ENCODE results near the gene IFNA10.
"Not testable (repeated sequence)": the region's sequence is repeated elsewhere in the genome, so short reads cannot be mapped to it uniquely, and the experiment has no call there.

IFNA10 gene

DNA sequence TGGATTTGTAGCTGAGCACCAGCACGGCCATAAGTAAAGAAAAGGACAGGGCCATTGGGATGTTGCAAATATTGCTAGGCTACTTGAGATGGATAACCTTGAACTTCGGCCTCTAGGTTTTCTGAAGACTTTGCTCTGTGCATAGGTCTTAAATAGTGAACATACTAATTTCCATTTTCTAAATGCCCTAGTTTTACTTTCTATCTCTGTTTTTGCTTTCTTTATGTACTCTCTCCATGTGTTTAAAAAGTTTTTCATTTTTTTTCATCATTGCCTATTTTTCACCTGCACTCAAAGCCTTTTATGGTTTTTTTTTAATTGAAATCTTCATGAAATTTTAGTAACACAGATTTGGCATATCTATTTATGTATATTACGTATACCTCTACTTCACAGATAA is at the start of gene IFNA10:
Gene IFNA10 (minus strand): TSS at position 101 of the 400 bp plus-strand sequence. CDS start 46 bp downstream, at position 55.
- DNase-seq, result not testable (repeated sequence)

DNA sequence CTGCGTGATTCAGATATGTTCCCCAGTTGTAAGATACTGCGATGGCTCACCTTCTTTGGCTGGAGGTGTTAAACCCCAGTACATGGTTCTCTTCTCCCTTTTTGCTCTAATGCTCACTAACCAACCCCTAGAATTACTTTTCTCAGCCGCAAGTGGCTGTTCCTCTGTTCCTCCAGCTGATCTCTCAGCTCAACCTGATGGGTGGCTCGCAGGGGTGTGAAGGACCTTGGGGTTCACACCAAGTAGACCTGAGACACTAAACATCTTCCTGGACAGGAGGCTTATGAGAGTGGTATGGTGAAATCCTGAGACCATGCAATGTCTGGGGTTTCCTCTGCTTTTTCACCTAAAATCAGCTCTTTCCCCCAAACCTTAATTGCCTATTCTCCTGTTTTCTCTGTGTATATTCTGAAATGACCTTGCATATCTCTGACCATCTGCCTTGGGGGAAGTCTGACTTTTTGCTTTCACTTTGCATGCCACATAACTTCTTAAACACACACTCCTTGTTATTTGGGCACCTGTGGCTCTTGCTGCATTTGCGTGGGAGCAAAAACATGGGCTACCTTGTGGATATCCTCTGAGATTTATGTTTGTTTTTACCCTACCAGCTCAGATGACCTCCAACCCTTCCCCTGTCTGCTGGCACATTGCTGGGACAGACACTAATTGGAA is 48.7 kb upstream of the IFNA10 start:
- DNase-seq, result no peak

DNA sequence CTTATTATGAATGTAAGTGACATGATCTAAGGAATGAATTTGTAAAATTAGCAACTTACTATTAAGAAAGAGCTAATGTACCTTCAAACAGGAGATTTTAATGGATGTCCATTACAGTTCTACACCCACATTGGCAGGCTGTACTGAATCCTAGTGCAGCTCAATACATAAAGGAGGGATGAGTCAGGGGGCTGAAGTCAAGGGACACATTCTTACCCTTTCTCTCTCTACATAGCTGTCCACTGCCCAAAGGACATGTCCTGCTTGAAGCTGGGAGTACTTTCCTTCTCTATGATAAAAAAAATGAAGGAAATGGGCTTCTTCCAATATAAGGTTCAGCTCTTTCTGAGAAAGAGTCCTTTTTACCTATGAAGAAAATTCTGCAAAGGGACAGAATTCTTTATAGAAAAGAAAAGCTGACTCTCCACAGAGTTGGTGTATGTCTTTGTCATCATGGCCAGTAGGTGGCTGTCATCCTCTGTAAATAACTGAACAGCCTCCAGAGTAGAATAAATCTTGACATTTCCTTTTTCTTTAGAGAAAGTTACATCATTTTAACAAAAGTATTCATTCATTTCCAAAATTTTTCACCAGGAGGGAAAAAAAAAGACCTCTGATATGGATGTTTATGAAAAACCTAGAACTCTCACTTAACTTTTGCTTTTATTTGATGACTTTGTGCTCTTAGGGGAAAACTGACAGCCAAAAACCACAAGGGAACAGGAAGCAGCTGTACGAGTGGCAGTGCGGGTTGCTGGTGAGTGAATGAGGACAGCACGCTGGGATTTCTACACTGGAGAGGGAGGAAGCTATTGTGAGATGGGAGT is 46.0 kb upstream of the IFNA10 start:
- DNase-seq, result peak; percentile 52

DNA sequence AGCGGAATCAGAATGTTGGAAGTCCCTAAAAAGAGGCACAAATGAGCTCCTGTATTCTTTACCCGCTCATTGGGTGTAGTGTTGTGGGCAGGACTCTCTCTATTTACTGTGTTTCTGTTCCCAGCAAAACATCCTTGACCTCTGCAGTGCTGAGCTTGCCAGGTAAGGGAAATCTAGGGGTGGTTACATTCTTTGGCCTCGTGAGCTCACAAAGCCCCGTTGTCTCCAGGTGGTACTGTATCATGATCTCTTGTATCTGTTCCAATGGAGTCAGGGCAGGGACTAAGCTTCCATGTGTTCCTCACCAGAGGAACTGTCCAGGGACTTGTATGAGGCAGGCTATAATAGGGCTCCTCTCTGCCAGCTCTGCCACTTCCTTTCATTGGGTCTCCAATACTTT is 44.7 kb upstream of the IFNA10 start:
- no peak for DNase-seq

DNA sequence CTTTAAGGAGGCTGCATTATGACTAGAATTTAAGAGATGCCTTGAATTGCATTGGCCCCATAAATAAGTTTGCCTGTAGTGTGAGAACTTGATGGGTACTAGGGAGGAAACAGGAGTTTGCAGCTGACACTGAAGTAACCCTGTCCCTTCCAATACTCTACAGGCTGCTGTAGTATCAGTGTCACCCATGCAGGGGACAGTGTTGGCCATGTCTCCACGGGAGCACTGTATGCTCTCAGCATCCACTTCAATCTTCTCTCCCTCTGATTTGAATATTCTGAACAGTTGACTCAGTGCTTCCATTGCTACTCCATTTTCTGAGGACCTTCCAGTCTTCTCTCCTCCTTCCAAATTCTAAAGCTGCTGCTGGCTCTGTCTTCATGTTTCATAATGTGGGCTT is 44.2 kb upstream of the IFNA10 start:
- DNase-seq, result no peak

DNA sequence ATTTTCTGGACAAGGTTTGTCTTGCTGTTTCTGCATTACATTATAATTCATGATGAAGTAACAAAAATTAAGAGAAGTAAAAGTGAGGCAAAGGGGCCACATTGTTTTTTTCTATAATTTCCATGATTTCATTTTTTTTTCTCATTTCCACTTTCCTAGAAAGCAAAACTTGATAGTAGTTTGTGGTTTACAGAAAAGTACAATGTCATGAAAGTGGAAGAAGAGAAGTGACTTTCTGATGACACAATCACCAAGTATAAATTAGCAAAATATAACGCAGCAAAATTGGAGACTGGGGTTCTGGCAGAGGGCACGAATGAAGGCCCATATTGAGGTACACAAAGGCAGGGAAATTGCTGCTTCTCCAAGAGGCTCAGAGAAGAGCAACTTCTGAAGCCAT is 37.9 kb upstream of the IFNA10 start:
- no peak for DNase-seq

DNA sequence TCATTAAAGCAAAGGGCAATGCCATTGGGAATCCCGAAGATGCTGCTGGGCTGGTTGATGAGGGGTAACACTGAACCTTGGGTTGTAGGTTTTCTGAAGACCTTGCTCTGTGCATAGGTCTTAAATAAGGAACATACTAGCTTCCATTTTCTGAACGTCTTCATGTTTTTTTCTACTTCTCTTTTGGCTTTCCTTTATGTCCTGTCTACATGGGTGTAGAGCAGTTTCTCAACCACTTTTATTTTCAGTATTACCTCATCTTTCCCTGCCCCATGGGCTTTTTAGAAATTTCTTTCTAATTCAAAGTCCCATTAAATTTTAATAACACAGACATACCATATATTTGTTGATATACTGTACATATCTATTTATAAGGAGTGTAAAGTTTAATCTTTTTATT is 33.0 kb upstream of the IFNA10 start, which contains the start of gene IFNA14:
Gene IFNA14 (minus strand): TSS at position 95 of the 400 bp plus-strand sequence. CDS start 70 bp downstream, at position 25.
- no peak for DNase-seq

DNA sequence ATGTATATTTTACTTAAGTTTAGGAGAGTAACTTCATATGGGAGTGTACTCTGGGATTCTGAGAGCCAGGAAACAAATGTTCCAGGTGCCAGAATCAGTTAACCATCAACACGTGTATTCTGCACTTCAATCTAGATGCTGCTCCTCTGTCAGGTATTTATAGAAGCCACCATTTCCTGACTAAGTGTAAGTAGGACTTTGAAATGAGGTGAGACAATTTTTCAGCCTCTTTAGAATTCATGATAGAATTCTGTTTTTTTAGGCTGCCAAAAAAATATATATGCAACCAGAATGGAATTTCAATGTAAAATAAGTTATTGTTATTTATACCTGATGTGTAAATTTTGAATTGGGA is 29.4 kb upstream of the IFNA10 start:
- not testable (repeated sequence) for DNase-seq

DNA sequence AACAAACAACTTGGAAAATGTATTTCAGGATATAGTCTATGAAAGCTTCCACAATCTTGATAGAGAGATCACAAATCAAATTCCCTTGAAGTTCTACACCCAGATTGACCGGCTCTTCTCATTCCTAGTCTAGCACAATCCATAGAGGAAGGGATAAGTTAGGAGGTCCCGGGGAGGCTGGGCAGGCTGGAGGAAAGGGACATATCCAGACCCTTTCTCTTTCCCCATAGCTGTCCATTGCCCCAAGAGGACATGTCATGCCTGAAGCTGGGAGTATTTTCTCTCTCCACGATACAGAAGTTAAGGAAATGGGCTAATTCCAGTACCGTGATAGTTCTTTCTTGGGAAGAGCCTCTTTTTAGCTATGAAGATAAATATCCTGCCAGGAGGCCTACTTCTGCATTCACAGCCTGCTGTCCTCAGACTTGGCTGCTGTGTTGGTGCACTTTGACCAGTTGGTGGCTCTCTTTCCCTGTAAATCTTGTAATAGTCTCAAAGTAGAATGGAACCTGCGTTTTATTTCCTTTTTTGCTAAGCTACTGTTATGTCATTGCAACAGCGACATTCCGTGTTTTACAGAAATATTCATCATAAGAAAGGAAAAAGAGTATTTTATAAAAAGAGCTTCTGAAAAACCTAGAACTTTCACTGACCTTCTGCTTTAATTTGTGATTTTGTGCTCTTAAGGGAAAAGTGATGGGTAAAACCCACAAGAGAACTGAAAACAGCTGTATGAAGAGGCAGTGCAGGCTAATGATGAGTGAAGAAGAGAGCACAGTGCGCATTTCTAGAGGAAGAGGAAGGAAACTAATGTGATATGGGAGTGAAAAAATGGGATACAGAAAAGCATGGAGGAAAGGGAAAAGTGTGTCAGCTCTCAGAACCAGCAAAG is 28.8 kb upstream of the IFNA10 start:
- peak; percentile 38 for DNase-seq

DNA sequence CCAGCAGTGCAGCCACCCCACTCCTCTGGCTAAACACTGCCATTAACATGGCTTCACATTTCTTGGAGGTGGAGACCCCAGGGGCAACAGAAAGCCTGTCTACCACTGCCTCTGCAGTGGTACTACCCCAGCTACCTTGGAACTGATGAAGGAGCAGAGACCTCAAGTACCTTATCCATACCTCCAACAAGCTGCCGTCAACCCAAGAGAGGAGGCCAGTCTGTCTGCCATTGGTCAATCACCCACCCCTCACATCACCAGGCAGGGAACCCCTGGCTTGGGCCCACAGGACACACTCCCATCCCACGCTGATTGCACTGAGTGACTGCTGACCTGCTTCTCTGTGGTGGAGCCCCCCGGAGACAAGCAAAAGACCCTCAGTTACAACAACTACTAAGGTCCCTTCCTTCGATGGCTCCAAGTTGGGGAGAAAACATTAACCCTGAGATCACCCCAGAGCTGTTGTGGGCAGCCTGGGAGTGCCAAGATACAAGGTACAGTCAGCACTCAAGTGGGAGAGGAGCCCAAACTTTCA is 27.3 kb upstream of the IFNA10 start:
- DNase-seq, result no peak

DNA sequence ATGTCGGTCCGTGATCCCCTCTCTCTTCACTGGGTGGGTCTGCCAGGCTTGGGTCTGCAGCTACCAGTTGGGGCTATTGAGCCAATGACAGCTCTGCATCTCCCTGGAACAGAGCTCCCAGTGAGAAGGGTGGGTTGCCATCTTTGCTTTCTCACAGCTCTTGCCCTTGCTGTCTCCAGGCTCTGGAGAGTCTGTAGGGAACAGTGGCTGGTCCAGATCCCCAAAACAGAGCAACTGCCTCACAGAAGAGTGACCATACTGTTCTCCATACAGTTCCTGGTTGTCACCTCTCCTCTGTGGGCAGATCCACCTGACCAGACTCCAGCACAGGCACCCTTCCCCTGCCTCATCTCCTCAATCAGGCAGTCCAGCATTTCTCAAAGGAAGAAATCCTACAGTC is 26.3 kb upstream of the IFNA10 start:
- no peak for DNase-seq

DNA sequence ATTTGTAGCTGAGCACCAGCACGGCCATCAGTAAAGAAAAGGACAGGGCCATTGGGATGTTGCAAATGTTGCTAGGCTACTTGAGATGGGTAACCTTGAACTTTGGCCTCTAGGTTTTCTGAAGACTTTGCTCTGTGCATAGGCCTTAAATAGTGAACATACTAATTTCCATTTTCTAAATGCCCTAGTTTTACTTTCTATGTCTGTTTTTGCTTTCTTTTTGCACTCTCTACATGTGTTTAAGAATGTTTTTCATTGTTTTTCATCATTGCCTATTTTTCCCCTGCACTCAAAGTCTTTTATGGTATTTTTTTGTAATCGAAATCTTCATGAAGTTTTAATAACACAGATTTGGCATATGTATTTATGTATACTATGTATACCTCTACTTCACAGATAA is 21.2 kb upstream of the IFNA10 start, which contains the start of gene IFNA17:
Gene IFNA17 (minus strand): TSS at position 101 of the 400 bp plus-strand sequence. CDS start 49 bp downstream, at position 52.
- DNase-seq, result no peak

DNA sequence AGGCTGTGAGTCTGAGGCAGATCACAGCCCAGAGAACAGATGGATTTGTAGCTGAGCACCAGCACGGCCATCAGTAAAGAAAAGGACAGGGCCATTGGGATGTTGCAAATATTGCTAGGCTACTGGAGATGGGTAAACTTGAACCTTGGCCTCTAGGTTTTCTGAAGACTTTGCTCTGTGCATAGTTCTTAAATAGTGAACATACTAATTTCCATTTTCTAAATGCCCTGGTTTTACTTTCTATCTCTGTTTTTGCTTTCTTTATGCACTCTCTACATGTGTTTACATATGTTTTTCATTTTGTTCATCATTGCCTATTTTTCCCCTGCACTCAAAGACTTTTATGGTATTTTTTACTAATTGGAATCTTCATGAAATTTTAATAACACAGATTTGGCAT is 10.3 kb upstream of the IFNA10 start, which contains the start of gene IFNA16:
Gene IFNA16 (minus strand): TSS at position 101 of the 400 bp plus-strand sequence. CDS start 6 bp downstream, at position 95.
- not testable (repeated sequence) for DNase-seq

DNA sequence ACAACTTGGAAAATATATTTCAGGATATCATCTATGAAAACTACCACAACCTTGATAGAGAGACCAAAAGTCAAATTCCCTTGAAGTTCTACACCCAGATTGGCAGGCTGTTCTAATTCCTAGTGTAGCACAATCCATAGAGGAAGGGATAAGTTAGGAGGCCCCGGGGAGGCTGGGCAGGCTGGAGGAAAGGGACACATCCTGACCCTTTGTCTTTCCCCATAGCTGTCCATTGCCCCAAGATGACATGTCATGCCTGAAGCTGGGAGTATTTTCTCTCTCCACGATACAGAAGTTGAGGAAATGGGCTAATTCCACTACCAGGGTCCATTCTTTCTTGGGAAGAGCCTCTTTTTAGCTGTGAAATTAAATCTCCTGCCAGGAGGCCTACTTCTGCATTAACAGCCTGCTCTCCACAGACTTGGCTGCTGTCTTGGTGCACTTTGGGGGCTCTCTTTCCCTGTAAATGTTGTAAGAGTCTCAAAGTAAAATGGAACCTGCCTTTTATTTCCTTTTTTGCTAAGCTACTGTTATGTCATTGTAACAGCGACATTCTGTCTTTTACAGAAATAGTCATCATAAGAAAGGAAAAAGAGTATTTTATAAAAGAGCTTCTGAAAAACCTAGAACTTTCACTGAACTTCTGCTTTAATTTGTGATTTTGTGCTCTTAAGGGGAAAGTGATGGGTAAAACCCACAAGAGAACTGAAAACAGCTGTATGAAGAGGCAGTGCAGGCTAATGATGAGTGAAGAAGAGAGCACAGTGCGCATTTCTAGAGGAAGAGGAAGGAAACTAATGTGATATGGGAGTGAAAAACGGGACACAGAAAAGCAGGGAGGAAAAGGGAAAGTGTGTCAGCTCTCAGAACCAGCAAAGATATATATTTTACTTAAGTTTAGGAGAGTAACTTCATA is 6.7 kb upstream of the IFNA10 start:
- DNase-seq, result peak; percentile 2

DNA sequence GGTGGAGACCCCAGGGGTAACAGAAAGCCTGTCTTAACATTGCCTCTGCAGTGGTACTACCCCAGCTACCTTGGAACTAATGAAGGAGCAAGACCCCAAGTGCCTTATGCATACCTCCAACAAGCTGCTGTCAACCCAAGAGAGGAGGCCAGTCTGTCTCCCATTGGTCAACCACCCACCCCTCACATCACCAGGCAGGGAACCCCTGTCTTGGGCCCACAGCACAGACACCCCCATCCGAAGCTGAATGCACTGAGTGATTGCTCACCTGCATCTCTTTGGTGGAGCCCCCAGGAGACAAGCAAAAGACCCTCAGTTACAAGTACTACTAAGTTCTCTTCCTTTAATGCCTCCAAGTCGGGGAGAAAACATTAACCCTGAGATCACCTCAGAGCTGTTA is 5.2 kb upstream of the IFNA10 start:
- not testable (repeated sequence) for DNase-seq

DNA sequence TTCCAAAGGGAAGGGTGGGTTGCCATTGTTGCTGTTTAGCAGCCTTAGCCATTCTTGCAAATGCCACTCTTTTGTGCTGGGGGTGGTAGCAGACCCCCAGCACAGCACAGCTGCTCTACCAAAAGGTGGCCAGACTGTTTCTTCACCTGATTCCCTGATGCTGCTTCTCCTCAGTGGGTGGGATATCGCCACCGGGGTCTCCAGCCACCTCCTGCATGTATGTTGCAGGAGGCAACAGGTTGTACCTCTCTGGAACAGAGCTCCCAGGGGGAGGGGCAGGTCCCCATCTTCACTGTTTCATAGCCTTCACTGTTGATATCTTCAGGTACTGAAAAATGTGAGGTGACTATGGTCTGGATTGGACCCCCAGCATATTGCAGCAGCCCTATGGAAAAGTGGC is 3.8 kb upstream of the IFNA10 start:
- DNase-seq, result not testable (repeated sequence)

DNA sequence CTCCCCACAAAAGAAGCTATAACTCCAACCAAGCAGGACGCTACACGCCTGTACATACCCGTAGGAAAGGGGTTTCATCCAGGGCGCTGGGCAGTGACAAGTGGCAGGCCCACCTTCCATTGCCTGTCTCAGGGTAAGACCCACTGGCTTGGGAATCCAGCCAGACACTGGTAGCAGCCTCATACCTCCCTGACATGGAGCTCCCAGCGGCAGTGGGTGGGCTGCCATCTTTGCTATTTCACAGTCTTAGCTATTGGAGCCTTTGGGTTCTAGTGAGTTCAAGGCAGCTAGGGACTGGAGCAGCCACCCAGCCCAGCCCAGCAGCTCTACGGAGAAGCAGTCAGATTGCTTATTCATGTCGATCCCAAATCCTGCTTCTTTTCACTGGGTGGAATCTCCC is 3.4 kb upstream of the IFNA10 start:
- no peak for DNase-seq

DNA sequence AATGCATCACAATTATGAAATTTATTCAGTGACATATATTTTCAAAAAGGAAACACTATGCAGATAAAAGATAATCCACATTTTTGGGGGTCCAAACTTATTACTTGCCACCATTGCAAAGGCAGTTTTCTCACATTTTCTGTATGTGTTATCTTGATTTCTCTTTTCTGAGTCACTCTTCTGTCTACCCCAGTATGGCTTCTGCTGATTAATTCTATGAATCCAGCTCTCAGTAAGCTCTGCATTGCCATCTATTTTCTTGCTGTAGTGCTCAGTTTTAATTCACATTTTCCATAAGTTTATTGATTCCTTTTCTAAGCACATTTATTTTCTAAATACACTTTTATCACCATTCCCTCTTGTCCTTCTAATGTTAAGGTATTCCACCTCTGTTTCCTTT is 1.7 kb downstream of the IFNA10 start:
- DNase-seq, result no peak

DNA sequence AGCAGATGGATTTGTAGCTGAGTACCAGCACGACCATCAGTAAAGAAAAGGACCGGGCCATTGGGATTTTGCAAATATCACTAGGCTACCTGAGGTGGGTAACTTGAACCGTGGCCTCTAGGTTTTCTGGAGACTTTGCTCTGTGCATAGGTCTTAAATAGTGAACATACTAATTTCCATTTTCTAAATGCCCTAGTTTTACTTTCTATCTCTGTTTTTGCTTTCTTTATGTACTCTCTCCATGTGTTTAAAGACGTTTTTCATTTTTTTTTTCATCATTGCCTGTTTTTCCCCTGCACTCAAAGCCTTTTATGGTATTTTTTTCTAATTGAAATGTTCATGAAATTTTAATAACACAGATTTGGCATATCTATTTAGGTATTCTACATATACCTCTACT is 4.8 kb downstream of the IFNA10 start, which contains the start of gene IFNA7:
Gene IFNA7 (minus strand): TSS at position 101 of the 400 bp plus-strand sequence. CDS start 40 bp downstream, at position 61.
- not testable (repeated sequence) for DNase-seq

DNA sequence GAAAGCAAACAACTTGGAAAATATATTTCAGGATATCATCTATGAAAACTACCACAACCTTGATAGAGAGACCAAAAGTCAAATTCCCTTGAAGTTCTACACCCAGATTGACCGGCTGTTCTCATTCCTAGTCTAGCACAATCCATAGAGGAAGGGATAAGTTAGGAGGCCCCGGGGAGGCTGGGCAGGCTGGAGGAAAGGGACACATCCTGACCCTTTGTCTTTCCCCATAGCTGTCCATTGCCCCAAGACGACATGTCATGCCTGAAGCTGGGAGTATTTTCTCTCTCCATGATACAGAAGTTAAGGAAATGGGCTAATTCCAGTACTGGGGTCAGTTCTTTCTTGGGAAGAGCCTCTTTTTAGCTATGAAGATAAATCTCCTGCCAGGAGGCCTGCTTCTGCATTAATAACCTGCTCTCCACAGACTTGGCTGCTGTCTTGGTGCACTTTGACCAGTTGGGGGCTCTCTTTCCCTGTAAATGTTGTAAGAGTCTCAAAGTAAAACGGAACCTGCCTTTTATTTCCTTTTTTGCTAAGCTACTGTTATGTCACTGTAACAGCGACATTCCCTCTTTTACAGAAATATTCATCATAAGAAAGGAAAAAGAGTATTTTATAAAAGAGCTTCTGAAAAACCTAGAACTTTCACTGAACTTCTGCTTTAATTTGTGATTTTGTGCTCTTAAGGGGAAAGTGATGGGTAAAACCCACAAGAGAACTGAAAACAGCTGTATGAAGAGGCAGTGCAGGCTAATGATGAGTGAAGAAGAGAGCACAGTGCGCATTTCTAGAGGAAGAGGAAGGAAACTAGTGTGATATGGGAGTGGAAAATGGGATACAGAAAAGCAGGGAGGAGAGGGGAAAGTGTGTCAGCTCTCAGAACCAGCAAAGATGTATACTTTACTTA is 11.8 kb downstream of the IFNA10 start:
- peak; percentile 32 for DNase-seq
